WTC11 (cell line): ENCODE measurements around the gene LRRC4.

Experiments used
- ATF1 ChIP-seq: sonication (generic); formaldehyde crosslinking; IDR thresholded peaks from 2 replicates; pipeline ENCODE4 v1.8.1; 2023; ENCODE audit warnings: mild to moderate bottlenecking, moderate library complexity, missing genetic modification reagents
- CTCF ChIP-seq: fragments of 200-600 bp; IDR thresholded peaks from 2 replicates; pipeline ENCODE4 v1.8.0; 2022; ENCODE audit warnings: antibody characterized with exemption
- PRDM15 ChIP-seq: sonication (generic); formaldehyde crosslinking; IDR thresholded peaks from 2 replicates; pipeline ENCODE4 v1.8.0; 2022; ENCODE audit warnings: missing genetic modification reagents
- USF1 ChIP-seq: sonication (generic); formaldehyde crosslinking; IDR thresholded peaks from 2 replicates; pipeline ENCODE4 v1.8.0; 2022; ENCODE audit warnings: mild to moderate bottlenecking, missing genetic modification reagents
- USF2 ChIP-seq: sonication (generic); formaldehyde crosslinking; IDR thresholded peaks from 2 replicates; pipeline ENCODE4 v1.8.1; 2023; ENCODE audit warnings: mild to moderate bottlenecking, missing genetic modification reagents, moderate library complexity
- ZNF423 ChIP-seq: fragments of 250-450 bp; sonication (Bioruptor Pico); IDR thresholded peaks from 2 replicates; pipeline ENCODE4 v2.1.2; 2022; ENCODE audit warnings: mild to moderate bottlenecking, moderate library complexity

GRCh38 chr7:127981965-127982364 is 49.3 kb downstream of the LRRC4 start:
- TF ChIP-seq CTCF: no peak
- TF ChIP-seq USF2: no peak
- no peak for TF ChIP-seq USF1 (CRISPR knock-in tag)
- TF ChIP-seq ZNF423 (CRISPR knock-in tag): no peak
- TF ChIP-seq ATF1 (CRISPR knock-in tag): no peak
- no peak for TF ChIP-seq PRDM15 (CRISPR knock-in tag)
